GM21423 (cell line): ENCODE measurements around the gene CARD16.
A peak's percentile ranks its signal among the peaks of the same experiment; 100 is the strongest.

Experiments
- ATAC-seq: cut with Tn5 transposase; IDR thresholded peaks from one replicate; pipeline ENCODE4 v1.9.1; 2021; ENCODE audit warnings: mild to moderate bottlenecking, moderate library complexity; ENCODE audit not compliant: unreplicated experiment

CARD16 gene

DNA sequence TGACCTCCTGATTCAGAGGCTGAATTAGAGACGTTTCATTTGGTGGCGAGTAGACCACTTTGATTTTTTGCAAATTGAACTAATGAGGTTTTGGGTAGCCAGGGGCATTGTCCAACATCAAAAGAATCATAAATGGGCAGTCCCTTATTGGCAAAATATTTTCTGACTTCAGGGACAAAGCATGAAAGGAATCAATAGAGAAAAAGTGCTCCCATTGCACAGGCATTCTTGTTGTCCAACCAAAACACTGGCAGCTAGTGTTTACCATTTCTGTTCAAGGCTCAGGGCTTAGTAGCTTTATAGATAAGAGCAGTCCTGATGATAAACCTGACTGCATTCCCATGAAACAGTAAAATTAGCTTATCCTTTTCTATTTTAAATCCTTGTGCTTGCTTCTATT lies 6.4 kb upstream of the CARD16 start:
- ATAC-seq: no peak

DNA sequence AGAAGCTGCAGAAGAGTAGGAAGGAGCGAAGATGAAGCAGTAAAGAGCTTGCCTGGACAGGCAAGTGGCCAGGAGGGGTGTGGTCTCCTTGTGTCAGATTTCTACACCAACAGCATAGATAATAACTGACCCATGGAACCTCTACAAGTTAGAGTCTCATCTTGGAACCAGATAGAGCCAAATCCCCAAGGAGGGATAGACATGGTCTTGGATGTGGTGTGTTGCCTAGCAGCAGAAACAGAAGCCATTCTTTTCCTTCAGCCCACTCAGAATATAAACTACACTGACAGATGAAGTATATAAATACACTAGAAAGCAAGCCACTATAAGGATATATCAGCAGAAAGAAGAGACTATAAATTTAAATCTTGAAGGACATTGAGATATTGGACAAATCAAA lies 4.3 kb upstream of the CARD16 start:
- no peak for ATAC-seq

DNA sequence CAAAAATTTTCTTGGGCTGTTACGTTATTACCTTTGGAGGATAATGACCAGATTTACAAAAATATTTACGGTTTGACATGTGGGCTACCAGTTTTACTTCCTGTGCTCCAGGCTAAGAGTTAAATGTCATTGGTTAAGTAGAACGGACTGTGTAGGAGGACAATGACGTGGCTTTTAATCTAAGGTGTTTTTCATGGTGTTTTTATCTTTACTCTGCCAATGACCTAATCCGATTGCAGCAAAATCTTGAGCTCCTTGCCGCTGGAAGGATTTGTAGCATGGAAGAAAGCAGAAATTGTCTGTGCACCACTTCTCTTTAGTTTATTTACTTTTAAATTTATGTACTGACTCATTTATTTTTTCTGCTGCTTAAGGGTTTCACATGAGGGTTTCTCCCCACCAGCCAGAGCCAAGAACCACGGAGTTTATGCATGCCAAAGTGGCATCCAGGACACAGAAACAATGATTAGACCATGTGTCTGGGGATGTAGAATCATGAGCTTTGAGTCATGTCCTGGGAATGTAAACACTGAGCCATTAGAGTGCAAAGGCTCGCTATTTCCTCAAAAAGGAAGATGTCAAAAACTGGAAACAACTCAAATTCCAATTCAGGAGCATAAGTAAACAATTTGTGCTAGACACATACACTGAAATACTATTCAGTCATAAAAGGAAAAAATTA lies 1.9 kb upstream of the CARD16 start:
- ATAC-seq: no peak

DNA sequence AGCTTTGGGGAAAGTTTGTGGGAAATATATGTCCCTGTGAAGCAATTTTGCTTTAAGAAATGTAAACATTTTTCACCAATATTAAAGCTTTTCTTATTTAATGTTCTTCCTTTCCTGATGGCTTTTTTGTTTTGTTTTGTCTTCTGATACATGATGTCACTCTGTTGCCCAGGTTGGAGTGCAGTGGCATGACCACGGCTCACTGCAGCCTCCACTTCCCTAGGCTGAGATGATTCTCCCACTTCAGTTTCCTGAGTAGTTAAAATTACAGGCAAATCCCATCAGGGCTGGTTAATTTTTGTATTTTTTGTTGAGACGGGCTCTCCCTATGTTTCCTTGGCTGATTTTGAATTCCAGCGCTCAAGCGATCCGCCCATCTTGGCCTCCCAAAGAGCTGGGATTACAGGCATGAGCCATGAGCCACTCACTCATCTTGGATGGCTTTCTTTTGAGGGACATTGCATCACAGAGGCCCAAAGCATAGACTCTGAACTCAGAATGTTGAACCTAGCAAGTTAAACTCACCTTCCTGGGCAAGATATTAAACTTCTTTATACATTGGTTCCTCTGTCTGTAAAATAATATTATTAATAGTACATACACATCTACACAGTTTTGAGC lies 651 bp upstream of the CARD16 start:
- no peak for ATAC-seq

DNA sequence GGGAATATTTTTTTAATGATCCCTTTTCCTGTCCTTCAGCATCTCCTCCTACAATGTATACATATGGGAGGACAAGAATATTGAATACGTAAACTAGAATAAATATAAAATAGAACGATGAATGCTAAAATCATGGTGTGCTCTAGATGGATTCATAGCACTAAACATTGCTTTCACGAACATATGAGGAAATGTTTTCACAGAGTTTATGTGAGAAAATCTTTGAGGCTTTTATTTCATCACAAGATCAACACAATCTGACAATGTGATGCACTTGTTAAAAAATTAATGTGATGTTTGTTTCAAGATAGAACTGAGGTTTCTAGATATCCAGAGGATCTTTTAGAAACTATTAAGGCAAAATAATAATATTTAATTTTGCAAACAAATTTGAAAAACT lies 3.0 kb downstream of the CARD16 start:
- no peak for ATAC-seq

DNA sequence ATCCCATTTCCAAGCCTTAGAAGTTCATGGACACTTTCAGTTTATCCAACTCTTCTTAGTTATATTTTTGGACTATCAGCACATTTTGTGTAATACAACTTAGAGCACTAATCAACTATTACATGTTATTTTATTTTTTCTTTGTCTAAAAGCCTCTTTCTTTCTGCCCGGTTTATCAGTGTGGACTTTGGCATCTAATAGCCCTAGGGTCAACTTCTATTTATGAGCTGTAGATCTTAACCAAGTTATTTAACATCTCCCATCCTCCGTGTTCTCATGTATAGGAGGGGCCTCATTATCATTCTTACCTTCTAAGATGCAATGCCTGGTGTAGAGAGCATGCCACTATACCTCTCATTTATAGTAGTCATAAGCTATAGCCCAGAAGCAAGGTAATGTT lies 4.4 kb downstream of the CARD16 start:
- ATAC-seq: no peak

DNA sequence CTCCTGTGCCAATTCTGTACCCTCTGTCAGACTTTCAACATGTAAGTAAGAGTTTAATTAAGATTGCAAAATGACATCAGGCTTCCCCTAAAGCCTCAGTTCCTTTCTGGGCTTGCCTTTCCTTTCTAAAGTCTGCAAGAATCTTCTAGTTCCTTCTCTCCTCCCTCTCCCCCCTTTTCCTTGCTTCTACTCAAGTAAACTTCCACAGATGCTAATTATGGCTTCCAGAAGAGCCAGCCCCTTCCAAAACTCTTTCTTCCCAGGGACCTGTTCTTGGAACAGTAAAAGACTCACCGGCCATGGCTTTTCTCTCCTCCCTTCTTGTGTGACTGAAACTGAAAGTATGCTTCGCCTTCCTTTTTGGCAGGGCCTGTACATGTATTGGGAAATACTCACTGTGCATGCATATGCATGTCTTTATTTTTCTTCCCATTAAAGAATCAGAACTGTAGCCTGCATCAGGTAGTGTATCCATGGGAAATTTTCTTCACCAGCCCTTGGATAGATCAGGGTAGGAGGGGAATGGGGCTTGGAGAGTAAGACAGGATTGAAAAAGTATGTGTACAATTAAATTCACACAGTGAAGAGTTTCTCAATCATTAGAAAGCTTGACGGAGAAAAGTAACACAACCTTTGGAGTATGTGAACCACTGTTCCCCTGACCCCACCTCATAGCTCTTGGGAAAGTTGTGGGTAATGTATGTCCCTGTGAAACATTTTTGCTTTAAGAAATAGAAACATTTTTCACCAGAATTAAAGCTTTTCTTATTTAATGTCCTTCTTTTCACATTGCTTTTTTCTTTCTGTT lies 10.1 kb downstream of the CARD16 start, which contains the start of gene CASP1:
TSS of gene CASP1 (minus strand) at position 332 of the 808 bp plus-strand sequence. CDS start at position 301, 31 bp downstream.
- peak; percentile 94 for ATAC-seq

DNA sequence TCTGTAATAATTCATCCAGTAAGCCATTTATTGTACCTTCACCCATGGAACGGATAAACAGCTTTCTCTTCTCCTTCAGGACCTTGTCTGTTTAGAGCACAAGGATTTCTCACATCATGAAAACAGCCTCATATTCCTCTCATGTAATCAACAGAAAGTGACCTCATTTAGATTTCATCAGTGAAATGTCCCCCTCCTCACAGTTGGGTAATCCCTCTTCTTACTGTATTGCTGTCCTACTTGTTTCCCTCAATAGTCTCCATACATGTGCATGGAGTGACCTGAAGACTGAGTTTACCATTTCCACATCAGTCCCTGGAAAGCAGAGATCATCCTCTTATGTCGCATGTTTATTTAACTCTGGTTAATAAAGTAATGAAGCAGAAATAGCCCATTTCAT lies 10.7 kb downstream of the CARD16 start:
- ATAC-seq: peak; percentile 6

DNA sequence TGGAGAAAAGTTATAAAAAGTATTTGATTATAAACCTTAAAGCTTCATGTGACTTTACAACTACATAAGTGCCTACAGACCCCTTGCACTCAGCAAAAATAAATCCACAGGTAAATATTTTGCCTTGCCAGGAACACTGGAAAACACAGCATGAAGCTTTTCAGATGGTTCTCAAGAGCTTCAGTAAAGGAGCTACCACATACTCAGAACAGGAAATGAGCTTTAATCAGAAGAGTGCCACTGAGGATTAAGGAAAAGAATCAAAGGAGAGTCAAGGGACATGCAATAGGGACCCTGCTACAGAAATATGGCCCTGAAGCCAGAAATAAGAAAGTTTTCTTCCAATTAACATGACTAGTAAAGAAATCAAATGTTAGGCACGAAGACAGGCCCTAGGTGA lies 11.4 kb downstream of the CARD16 start:
- no peak for ATAC-seq

DNA sequence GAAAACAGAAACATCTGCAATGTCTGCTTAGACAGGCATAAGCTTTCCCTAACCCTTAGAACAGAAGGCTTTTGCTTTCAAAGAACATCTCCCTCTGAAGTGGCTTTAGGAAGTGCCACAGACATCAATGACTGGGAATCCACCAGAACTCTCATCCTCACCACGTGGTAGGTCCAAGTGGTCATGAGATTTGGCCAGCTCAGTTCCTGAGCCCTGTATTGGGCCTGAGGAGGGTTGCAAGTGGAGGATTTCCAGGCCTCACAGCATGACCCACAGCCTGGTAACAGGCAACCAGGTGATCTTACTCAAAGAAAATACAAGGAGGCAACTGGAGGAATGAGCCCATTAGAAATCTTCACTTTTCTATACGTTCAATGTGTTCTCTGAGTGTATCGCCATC lies 11.8 kb downstream of the CARD16 start:
- ATAC-seq: no peak

DNA sequence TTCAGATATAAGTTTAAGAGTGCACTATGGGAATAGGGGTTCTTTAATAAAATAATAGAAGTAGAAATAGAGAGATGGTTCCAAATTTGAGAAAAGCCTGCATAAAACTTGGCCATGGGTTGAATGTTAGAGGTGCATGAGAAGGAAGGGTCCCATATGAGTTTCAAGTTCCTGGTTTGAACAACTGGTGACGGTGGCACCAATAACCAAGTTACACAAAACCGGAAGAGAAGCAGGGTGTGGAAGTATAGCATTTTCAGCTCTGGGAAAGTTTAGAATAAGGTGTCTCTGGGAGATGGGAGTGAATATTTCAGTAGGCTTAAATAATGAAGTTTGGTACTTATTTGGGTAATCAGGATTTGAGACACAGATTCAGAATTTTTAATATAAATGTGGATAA lies 12.6 kb downstream of the CARD16 start:
- ATAC-seq: no peak

DNA sequence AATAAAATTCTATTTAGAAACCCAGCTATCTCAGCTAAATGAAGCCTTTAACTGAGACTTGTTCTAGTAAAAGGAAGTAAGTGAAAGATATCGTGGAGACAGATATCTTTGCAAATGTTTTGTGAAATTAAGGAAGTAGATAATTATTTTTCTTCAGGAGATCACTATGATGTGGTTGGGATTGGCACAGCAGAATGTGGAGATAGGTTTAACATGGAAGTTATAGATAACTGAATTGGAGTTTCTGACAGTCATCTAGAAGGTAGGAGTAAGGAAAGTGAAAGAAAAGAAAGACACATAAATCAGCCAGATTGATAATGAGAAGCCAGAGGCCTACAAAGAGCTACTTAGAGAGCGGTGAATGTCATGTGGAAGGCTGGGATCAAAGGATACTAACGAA lies 17.5 kb downstream of the CARD16 start:
- no peak for ATAC-seq

DNA sequence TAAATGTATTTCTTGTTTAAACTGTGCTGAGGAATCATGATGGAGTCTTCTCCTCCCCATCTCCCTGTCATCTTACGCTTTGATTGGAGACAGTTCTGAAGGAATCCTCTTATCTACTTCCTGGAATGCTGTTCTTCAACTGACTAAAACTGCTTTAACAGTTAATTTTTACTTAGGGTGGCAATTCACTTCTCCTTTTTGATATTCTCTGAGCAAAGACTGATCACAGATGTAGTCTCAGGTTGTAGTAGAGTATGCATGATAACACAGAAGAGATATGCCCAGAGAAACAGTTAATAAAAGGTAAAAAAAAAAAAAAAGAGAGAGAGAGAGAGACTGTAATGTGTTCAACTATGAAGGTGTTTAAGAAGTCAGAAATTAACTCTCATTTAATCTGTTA lies 20.7 kb downstream of the CARD16 start:
- no peak for ATAC-seq

DNA sequence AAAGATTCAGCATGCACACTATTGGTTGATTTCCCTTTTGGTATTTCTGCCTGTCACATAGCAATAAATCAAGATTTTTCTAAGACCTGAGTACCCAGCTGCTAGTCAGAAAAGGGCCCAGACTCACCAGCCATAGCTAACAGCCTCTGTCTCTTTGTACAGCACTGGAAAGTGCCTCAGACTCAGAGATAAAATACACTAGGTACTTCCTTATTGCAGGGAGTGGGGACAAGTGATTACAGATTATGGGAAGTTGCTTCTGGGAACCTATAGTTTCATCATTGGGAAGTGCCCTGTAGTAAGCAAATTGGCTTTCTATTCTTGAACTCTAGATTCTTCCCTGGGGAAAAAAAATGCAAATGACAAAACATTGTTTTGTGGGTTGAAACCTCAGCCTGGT lies 22.1 kb downstream of the CARD16 start, which contains the start of gene CASP5:
TSS of gene CASP5 (minus strand) at position 166 of the 400 bp plus-strand sequence. CDS start at position 134, 32 bp downstream.
- no peak for ATAC-seq

DNA sequence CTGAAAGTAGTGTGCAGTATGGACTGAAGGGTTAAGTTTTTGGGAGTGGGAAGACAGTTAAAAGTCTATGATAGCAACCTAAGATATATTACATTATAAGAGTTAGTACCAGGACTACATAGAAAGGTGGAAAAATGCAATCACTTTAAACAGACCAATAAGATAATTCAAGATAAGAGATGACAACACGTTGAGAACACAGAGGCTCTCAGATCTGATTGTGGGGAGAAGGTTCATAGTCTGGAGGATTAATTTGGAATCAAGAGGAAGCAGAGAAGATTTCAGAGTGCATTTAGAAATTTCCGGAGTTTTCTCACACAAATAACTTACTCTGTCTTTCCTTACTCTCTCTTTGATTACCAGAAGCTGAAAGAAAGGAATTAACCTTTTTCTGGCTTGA lies 22.6 kb downstream of the CARD16 start:
- no peak for ATAC-seq

DNA sequence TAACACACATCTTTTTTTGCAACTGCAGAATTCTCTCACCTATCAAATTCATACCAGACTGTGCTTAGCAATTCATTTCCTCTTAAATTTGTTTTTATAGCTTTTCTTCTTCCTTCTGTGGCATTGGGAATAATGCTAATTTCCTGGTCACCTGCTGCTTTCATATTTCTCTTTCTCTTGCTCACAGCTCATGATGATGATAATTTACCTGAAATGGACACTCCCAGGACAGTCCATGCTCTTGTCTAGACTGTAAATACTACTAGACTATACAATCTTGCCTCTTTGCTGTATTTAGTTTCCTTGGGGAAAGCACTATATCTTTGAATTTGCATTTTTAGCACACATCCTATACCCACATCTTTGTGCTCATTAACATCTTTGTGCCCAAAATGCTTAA lies 37.7 kb downstream of the CARD16 start:
- ATAC-seq: no peak

DNA sequence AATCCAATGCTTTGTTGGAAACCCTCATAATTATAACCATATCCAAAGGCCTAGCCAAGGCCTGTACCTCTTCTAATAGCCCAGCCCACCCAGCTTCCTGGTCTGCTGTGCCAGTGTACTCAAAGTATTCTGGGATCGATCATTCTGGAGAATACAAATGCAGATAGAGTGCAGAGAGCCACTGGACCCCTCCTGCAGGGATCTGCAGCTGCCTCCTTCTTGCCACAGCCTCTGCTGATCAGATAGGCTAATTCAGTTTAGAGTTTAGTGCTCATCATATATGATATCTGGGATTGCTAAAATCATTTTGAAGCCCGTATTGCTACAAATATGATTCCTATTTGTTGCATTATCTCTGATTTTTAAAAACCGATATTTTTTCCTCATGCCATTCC lies 39.7 kb downstream of the CARD16 start:
- no peak for ATAC-seq

DNA sequence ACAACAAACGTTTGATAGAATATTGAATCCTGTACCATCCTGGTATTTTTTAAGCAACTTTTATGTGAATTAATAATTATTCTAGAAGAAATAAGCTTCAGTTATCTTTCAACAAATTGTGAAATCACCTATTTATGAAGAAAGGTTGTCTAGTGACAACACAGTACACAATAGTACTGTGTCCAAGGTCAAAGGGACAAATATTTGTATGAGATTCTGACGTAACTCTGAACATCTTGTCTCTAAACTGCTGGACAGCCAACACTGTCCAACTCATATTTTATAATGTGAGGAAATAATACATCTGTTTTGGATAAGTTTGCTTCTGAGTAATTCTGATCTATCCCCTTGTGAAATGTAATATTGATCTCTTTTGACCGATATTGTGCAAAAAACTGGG lies 41.1 kb downstream of the CARD16 start:
- ATAC-seq: no peak

DNA sequence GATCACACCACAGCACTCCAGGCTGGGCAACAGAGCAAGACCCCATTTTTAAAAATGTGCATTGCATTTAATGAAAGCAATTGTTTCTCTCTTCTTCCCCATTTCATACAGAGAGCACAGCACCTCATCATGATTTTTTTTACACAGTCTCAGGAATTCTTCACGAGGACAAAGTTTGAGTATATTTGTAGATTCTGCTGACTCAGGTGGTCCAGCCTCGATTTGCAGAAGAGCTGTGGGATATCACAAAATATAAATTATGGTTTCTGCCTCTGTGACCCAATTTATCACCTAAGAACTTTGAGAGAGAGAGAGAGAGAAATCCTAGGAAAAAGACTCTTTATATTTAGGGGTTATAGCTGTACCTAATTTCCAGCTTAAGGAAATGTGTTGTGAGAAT lies 42.0 kb downstream of the CARD16 start:
- no peak for ATAC-seq

DNA sequence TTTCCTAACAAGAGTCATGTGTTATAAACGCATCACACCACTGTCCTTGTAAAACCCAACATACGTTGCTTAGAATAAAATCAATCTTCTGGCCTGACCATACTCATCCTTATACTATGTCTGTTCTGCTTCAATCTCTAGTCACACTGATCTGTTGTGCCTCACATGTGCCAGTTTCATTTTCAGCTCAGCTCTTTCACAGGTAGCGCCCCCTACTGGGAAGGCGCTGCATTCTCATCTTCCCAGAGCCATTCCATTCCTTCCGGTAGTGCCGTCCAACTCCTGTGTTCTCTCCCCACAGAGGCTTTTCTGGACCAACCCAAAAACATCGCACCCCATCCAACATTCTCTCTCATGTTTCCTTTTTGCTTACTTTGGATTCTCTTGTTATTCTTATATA lies 44.3 kb downstream of the CARD16 start:
- peak; percentile 76 for ATAC-seq

DNA sequence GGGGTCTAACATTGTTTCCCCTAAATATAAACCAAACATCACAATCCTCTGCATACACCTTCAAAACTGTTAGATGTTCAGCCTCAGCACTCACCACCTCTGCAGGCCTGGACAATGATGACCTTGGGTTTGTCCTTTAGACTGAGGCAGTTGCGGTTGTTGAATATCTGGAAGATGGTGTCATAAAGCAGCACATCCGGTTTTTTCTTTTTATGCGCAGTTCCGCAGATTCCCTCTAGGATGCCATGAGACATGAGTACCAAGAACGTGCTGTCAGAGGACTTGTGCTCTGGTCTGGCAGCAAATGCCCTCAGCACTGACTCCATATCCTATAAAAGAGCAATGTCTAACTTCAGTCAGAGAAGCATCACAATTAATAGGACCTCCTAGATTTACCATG lies 45.0 kb downstream of the CARD16 start:
- no peak for ATAC-seq

DNA sequence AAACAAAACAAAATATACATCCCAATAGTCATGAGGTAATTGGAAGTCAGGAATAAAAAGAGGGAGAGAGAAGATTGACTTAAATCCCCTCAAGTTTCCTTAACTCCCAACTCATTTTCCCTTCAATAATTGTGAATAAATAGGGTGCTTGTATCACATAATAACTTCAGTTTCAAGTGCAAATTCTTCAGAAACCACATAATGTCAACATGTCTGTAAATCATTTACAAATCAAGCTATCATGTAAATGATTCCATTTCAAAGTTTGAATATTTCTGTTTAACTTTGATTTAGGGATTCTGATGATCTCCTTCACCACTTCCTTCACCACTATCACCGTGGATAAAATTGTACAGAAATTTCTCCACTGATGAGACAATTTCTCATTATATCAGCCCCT lies 45.4 kb downstream of the CARD16 start:
- no peak for ATAC-seq
